ENCODE data around the gene ZNF101. TPM values are rescaled to one million over a fixed set of nuclear protein-coding genes. Genes with fewer than 3 reads are reported as not detected.

The ZNF101 gene
- polyA plus RNA-seq, 1 experiment: 4.5 TPM

GRCh38 chr19:19645233-19645870 is 23.3 kb upstream of the ZNF101 start:
- Histone ChIP-seq H3K27me3 (ENCODE audit: control insufficient read depth, insufficient read depth, low read length) (no peaks in the 10 kb centered on the region), H3K4me3 (ENCODE audit: low read depth, low read length) (no peak overlapping the region), H3K9me3 (ENCODE audit: control insufficient read depth, insufficient read depth, low read length) (no peaks in the 10 kb centered on the region), H3K27ac (ENCODE audit: low read depth, low read length) (no peak overlapping the region)
- POLR2A ChIA-PET: no interaction called here
- TF ChIP-seq CTCF (IDR thresholded peaks at IDR 0.05; ENCODE audit: low read depth, low read length): no peak
- CTCF ChIA-PET: interaction anchor here (1.9 to 3.1 kb wide), 3 partner anchors 17 to 114 kb away, joined by 6 to 94 read pairs (median 7); partner anchors contain the start of gene YJEFN3
- DNase-seq (ENCODE audit: low read depth, low spot score): no peak

GRCh38 chr19:19647037-19647835 is 21.4 kb upstream of the ZNF101 start:
- ChIA-PET POLR2A (no interaction called here), CTCF (no interaction called here)
- DNase-seq (ENCODE audit: low read depth, low spot score): no peak
- no peak for TF ChIP-seq CTCF (IDR thresholded peaks at IDR 0.05; ENCODE audit: low read depth, low read length)
- Histone ChIP-seq H3K4me3 (ENCODE audit: low read depth, low read length) (no peak overlapping the region), H3K27ac (ENCODE audit: low read depth, low read length) (no peak overlapping the region), H3K9me3 (ENCODE audit: control insufficient read depth, insufficient read depth, low read length) (no peaks in the 10 kb centered on the region), H3K27me3 (ENCODE audit: control insufficient read depth, insufficient read depth, low read length) (no peaks in the 10 kb centered on the region)

GRCh38 chr19:19649155-19649554 is 19.5 kb upstream of the ZNF101 start:
- no peak for TF ChIP-seq CTCF (IDR thresholded peaks at IDR 0.05; ENCODE audit: low read depth, low read length)
- DNase-seq (ENCODE audit: low read depth, low spot score): no peak
- POLR2A ChIA-PET: no interaction called here

GRCh38 chr19:19649580-19649995 is 19.1 kb upstream of the ZNF101 start:
- no peak for TF ChIP-seq CTCF (IDR thresholded peaks at IDR 0.05; ENCODE audit: low read depth, low read length)
- no peak for DNase-seq (ENCODE audit: low read depth, low spot score)
- Histone ChIP-seq H3K27ac (ENCODE audit: low read depth, low read length) (no peak overlapping the region), H3K9me3 (ENCODE audit: control insufficient read depth, insufficient read depth, low read length) (no peaks in the 10 kb centered on the region), H3K4me3 (ENCODE audit: low read depth, low read length) (no peak overlapping the region), H3K27me3 (ENCODE audit: control insufficient read depth, insufficient read depth, low read length) (no peaks in the 10 kb centered on the region)
- ChIA-PET CTCF (interaction anchor here (0.8 to 2.0 kb wide), 2 partner anchors 97 to 117 kb away, joined by 3 to 12 read pairs; no protein-coding TSS in a partner anchor), POLR2A (no interaction called here)

More at GRCh38 chr19:19649155-19649554, 19.5 kb upstream of the ZNF101 start:
- Histone ChIP-seq H3K27ac (ENCODE audit: low read depth, low read length) (no peak overlapping the region), H3K9me3 (ENCODE audit: control insufficient read depth, insufficient read depth, low read length) (no peaks in the 10 kb centered on the region), H3K27me3 (ENCODE audit: control insufficient read depth, insufficient read depth, low read length) (no peaks in the 10 kb centered on the region), H3K4me3 (ENCODE audit: low read depth, low read length) (no peak overlapping the region)
- CTCF ChIA-PET: interaction anchor here (0.8 to 2.0 kb wide), 2 partner anchors 97 to 117 kb away, joined by 3 to 12 read pairs; no protein-coding TSS in a partner anchor

GRCh38 chr19:19650331-19650730 is 18.3 kb upstream of the ZNF101 start:
- Histone ChIP-seq H3K27me3 (ENCODE audit: control insufficient read depth, insufficient read depth, low read length) (no peaks in the 10 kb centered on the region), H3K4me3 (ENCODE audit: low read depth, low read length) (no peak overlapping the region), H3K9me3 (ENCODE audit: control insufficient read depth, insufficient read depth, low read length) (no peaks in the 10 kb centered on the region), H3K27ac (ENCODE audit: low read depth, low read length) (no peak overlapping the region)
- TF ChIP-seq CTCF (IDR thresholded peaks at IDR 0.05; ENCODE audit: low read depth, low read length): no peak
- ChIA-PET POLR2A (no interaction called here), CTCF (interaction anchor here (2.0 kb wide), 1 partner anchor 118 kb away, joined by 12 read pairs; no protein-coding TSS in a partner anchor)
- no peak for DNase-seq (ENCODE audit: low read depth, low spot score)
